Stimulated activated CD4-positive, alpha-beta T cell treated with anti-CD3 and anti-CD28 coated beads, Interleukin-4, amount 100 ng/mL, for 1 hour (primary cell): ENCODE measurements around the gene VWDE.

Source experiments
- DNase-seq: peaks from one replicate; pipeline ENCODE4 v3.0.0-alpha.2; 2020

Gene VWDE

DNA sequence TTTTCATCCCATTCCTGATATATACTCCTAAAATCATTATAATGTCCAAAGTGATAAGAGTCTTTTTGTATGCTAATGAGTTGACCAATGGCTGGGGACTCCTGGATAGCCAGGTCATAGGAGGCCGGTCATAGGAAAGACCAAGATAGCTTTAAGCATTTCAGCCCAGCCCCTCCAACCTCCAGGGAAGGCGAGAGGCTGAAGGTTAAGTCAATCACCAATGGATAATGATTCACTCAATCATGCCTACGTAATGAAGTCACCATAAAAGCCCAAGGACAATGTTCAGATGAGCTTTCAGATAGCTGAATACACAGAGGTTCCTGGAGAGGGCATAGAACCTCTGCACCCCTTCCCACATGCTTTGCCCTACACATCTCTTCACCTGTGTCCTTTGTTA lies 75.7 kb downstream of the VWDE start:
- DNase-seq = no peak

DNA sequence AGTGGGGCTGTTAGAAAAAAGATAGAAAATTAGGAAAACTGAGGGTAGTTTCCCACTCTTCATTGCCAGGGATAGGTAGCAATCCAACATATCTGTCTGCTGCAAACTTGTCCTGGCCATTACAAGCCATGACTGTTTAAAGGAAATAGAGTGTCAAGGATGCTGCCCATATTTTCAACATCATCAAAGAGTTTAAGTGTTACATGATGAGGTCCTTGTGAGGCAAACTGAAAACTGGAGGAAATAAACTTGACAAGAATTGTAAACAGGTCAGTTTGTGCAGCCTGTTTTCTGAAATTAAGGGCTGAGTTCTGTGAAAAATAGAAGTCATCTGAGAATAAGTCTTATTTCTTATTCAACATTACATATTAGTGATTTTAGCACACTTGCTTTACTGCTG lies 78.0 kb downstream of the VWDE start:
- DNase-seq = no peak

DNA sequence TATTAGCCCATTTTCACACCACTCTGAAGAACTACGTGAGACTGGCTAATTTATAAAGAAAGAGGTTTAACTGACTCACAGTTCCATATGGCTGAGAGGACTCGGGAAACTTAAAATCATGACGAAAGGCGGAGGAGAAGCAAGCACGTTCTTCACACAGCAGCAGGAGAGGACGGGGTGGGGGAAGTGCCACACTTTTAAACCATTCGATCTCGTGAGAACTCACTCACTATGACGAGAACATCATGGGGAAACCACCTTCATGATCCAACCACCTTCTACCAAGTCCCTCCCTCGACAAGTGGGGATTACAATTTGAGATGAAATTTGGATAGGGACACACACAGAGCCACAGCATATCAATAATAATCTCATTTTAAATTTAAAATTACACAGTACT lies 80.2 kb downstream of the VWDE start:
- DNase-seq = no peak

DNA sequence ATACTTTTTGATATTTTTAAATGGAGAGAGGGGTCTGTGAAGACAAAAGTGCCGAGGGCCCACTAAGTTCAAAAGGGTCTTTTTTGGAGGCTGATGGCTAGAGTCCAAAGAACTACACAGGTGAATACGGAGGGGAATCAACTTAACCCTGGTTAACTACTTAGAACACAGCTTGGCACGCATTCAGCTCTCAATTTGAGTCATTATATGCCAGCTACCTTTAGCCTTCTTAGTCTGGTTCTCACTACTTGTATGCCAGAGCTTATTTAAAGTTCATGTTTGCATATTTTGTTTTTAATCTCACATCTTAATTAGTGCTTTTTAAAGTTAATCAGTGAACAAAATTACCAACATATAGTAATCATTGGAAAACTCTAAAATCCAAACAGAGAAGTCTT lies 80.8 kb downstream of the VWDE start:
- no peak for DNase-seq

DNA sequence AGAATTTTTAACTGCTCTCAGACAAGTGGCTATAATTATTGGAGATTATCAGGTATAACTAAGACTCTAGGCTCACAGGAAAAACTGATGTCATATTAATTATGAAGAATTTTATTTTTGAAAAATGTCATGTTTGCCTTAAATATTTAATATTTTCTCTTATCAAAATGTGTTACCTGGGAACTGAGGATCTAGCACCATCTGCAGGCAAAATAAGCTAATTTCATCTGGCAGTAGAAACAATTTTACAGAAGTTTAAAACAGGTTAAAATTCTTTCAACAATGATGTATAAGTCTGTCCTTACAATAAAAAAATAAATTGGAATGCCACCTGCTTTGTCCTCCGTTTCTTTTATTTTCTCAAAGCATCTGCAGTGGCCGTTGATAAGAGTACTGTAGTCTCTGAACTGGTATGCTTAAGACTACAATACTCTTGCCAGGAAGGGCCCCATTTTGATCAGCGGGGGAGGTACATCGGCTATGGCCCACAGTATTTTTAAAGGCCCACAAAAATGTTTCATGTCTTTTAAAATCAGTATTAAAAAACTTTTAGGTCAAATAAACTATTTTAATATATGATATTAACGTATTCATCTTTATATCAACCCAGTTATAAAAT lies 81.3 kb downstream of the VWDE start:
- DNase-seq = no peak

DNA sequence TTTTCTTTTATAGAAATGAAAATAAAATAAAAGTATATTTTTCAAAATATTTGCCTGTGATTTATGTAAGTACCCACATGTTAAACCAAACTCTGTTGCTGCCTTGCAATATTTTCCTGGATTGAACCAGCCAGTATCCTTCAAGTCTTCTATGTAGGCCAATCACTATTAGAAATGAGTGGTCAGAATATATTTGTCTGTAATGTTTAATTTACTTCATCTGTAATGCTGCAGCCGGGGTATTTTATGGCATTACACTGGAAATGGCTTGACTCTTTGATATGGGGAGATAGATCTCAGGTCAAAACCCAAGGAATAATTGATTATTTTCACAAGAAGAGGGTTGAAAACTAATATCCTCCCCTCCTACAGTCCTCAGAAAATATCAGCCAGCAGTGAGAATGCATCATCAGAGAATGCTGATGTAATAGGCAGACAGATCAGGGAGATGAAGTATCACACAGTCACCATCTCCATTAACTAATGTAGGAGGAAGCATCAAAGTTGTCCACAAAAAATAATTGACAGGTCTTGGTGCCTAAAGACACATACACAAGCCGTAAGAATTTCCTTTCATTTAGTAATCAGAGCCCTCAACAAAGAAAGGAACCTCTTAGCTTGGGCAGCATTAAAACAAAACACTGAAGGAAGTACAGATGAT lies 82.5 kb downstream of the VWDE start:
- no peak for DNase-seq

DNA sequence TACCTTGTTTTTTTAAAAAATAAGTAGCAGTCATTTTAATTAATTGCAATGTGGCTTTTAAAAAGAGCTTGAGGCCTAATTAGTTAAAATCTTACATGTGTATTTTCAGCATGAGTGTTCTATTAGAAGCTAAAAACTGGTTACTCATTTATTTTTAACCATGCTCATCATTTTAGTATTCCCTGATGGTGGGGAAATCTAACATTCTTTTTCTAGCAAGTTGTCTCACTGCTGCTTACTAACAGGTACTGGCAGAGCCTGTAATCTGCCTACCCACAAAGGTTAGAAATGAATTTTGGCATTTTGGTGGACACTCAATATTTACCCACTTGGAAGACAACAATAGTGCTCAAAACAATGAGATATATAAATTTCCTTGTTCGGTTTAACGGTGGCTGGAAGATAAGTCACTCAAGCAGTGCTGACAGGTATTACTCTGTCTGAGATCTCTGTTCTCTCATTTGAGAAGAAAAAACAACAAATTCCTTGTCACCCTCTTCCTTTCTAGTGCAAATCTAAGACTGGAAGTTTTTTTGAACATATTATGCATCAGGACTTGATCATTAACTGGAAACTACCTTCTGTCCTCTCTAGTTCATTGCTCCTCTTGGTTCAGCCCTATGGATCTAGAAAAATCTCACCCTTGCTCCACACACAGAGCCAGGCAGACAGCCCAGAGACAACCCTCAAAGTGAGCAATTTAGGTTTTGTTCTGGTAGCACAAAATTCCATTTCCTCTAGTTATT lies 83.3 kb downstream of the VWDE start:
- no peak for DNase-seq

DNA sequence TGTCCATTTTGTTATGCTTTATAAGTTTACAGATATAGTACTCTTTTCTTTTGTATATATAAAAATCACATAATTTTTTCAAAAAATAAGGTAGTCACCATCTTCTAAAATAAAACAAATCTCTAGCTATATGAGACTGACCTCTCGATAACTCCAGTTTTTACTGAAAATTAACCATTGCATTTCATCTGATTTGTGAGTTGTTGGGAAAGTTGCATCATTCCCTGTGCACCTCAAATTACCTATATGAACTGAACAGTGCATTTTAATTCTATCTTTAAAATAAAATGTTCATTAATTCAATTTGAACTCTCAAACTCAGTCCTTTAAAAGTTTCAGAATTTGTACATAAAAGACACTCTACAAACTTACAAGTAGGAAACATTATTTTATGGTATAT lies 86.0 kb downstream of the VWDE start:
- no peak for DNase-seq

DNA sequence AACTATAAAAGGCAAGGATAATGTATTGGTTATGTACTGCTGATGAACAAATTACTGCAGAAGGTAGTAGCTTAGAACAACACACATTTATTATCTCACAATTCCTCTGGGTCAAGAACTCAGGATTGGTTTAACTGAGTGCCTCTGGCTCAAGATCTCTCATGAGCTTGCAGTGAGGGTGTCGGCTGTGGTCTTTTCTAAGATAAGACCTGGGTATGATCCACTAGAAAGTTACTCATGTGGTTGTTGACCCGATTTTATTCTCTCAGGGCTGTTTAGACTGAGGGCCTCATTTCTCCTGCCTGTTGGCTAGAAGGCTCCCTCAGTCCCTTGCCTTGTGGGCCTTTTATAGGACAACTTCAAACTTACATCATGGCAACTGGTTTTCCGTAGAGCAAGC lies 86.7 kb downstream of the VWDE start:
- no peak for DNase-seq

DNA sequence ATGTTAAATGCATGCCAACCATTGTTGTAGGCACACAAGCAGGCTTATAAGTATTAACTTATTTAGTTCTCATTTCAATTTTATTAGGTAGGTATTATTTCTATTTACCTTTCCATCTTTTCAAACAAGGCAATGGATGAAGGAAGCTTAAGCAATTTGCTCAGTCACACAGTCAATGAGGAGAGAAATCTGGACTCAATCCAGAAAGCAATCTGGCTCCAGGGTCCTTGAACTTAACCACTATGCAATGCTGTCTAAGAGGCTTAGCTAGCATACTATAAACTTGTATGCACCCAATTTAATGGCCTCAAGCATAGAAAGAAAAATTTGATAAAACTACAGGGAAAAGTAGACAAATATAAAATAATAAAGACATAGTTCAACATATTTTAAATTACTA lies 88.6 kb downstream of the VWDE start:
- DNase-seq = no peak

DNA sequence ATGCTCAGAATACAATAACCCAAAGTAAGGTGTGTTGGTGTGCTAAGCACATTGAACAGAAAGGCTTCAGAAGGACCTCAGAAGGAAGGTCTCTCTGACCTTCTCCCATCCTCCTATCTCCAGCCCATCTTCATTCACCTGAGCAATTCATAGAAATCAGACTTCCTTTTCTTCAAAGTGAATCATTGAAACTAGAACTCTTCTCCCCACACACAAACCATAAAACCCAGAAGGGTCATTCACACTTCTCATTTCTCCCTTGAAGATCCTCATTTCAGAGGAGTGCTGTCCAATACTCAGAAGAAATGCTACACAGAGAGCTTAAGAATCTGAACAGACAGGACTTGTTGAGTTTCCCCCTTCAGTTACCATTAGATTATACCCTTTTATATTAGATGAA lies 89.5 kb downstream of the VWDE start:
- no peak for DNase-seq

DNA sequence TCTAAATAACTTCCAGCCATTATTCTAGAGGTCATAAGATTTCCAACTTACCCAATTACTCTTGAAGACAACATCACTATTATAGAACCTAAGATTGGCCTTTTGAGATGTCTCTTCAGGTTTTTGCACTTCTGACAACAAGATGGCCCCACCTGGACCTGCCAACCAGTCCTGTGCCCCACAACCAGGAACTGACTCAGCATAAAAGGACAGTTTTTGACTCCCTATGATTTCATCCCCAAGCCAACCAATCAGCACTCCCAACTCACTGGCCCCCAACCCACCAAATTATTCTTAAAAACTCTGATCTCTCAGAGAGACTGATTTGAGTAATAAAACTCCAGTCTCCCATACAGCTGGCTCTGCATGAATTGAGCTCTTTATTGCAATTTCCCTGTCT lies 98.2 kb downstream of the VWDE start:
- DNase-seq = no peak

DNA sequence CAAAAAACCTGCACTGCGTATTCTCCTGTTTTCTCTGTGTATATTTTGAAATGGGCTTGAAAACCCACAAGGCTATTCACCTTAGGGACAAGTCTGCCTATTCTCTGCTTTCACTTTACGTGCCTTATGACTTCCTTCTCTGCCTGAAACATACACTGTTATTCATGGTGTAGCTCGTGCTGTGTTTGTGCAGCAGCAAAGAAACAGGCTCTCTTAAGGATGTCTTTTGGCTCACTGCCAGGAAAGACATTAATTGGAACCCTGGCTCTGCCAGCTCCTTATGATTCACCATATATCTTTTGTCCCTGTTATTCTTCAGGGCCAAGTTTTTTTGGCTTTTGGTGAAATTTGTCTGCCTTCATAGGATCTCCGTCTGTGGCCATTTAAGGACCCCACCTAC lies 100.2 kb downstream of the VWDE start:
- DNase-seq = no peak

DNA sequence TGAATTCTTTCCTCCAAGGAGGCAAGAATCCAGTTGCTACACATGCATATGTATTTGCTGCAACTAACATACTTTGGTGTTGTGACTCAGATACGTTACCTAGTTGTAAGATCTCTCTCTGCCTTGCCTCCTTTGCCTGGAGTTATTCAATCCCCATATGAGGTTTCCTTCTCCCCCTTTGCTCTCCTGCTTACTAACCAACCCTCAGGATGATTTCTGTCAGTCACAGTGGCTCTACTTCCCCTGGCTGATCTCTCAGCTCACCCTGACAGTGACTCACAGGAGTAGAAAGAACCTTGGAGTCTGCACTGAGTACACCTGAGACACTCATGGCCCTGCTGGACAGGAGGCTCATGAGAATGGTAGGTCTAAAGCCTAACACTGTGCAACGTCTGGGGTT lies 100.6 kb downstream of the VWDE start:
- DNase-seq = no peak

DNA sequence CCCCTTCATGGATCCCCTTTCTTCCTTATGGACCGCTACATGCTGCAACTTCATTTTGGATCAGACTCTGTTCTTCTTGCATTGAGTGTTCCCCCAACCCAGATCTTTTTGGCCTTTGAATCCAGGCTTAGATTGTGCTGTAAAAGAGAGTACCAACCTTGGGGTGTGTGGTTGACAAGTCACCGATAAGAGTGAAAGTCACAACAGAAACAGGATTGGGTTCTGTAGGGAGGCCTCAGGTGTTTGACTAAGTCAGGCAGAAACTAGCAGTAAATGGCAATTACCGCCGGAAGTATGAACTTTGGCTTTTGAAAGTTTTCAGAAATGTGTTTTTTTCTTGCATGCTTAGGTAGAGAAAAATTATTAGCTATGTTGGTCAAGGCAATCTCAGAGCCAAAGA lies 103.2 kb downstream of the VWDE start:
- DNase-seq = no peak

DNA sequence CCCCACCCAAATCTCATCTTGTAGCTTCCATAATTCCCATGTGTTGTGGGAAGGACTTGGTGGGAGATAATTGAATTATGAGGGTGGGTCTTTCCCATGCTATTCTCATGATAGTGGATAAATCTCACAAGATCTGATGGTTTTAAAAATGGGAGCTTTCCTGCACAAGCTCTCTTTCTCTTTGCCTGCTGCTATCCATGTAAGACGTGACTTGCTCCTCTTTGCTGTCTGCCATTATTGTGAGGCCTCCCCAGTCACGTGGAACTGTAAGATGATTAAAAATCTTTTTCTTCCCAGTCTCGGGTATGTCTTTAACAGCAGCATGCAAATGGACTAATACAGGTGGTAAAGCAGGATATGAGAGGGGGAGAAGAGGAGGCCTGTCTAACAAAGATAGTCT lies 104.3 kb downstream of the VWDE start:
- no peak for DNase-seq

DNA sequence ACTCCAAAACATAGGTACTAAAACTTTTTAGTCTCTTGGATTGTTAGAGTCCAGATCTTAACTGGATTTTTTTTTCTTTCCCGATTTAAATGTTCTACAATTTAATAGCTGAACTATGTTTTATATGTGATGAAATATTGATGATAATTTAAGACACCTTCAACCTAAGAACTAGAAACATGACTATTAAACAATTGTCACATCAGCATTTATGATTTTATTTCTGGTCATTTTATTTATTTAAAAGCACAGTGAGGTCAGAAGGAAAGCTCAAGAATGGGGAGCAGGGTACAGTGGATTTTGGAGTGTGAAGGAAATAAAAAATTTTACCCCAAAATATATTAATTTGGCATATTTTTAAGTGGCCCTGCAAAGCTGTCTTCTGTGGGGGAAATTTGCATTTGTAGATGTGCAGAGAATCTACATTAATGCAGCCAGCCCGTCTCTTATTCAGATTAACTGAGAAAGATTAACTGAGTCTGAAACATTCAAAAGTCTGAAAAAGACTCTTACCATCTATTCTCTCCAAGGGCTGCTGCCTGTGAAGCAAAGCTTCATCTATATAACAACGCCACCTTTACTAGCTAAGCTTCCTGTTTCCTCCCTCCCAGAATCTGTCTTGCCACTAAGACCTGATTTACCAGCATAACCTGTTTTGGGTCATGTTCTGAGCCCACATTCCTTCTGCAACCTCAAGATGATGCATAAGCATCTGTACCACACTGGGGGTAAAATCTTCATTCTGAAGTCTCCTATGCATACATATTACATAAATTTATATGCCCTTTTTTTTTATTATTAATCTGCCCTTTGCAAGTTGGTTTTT lies 106.2 kb downstream of the VWDE start:
- no peak for DNase-seq

DNA sequence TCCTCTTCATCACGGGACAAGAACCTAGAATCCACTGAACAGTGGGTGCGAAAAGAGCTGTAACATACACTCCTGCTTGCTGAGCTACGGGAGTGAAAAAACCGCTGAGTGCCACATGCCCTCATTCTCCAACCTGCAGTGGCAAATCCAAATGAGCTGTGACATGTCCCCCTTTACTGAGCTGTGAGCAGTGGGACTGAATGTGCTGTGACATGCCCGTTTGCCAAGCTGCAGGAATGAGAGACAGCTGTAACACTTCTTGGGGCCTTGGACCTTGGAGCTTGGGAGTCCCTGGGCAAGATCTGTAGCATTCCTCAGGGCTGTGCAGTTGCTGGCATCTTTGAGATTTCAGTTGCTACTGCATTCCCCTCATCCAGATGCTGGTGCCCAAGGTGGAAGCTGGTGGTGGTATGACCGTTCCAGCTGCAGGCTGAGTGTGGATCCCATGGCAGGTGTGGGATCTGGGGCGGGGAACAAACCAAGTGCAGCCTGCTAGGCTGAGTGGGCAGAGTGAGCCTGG lies 107.6 kb downstream of the VWDE start:
- DNase-seq = no peak

DNA sequence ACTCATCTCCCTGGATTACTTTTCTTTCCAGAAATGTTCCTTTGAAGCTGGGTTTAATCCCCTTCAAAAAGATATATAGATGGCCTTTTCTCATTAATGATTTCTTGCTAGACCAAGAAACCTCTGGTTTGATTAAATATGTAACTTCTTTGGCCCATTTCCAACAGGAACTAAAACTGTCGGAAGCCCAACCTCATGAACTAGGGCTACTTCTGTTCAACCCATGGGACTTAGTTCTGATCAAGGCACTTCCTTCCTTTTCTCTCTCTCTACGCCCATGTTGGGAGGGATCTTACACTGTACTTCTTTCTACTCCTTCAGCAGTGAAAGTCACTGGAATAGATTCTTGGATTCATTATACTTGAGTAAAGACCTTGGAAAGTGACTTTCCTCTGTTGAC lies 109.0 kb downstream of the VWDE start:
- no peak for DNase-seq

DNA sequence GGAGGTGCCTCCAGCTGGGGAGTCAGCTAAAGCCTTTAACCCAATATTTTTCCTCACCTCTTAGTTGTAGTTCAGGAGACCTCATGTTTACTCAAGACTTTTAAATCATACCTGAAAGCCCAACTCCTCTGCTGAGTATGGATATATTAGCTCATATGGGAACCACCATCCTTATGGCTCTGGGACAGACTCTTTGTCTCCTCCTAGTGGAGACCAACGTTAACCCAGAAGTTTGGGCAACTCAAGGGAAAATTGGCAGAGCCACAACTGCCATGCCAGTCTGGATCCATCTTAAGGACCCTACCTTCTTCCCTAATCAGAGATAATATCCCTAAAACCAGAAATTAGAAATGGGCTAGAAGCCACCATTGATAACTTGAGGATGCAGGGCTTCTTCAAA lies 111.8 kb downstream of the VWDE start:
- no peak for DNase-seq

DNA sequence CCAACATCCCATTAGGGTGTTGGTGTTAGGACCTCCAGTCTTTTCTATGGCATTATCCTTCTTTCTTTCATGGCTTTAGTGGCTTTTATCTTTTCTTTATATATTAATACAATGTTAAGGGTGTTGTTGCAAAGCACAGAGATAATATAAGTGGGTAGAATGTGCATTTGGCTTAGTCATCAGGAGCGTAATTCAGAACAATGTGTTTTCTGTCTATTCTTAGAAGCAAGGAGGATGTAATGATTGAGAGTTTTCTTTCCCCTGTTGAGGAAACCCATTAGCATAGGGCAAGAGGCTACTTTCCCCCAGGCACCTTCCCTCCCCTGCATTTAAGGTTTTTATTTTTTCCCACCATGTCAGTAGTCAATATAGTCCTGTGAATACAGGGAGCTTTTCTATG lies 112.9 kb downstream of the VWDE start:
- no peak for DNase-seq

DNA sequence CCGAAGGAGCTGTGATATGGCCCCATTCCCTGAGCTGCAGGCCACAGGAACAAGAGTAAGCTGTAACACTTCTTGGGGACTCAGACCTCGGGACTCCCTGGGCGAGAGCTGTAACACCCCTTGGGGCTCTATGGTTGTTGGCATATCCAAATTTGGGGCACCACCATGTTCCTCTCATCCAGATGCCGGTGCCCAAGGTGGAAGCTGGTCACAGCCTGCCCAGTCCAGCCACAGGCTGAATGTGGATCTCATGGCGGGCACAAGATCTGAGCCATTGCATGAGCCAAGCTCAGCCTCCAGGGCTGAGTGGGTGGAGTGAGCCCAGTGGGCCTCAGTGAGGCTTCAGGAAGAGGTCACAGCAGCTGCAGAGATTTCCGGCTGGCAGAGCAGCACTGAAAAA lies 113.7 kb downstream of the VWDE start:
- no peak for DNase-seq

DNA sequence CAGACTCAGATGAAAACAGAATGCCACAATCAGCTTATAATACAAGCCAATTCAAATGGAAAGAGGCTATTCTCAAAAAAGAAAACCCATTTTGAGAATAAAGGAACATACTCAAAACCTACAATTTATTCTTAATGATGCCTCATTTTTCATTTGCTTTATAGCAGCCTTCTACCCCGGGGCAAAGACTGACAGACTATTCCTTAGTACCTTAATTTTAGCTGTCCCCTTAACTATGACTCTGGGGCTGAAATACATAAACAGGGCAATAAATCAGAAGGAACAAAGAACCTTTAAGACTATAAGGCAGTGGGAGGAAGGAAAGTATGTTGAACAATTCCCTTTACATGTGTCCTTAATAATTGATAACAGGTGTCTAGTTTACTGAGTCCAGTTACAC lies 115.8 kb downstream of the VWDE start:
- DNase-seq = no peak

DNA sequence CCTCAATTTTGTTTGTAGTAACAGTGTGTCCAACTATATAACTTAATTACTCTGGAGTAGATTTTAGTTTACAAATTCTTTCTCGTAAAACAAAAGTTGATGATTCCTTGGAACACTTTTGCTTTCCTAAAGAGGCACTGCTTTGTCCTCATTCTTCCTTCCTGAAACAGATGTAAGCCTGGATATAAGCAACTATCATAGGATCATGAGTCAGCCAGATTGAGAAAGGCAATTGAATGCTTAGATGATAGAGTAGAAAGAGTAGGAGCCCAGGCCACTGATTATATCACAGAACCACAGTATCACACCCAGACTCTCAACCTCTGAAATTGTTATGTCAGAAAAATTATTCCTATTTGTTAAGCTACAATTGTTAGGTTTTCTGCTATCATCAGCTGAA lies 122.6 kb downstream of the VWDE start:
- DNase-seq = no peak
